ENCODE results near the gene CTNNB1.

DNA sequence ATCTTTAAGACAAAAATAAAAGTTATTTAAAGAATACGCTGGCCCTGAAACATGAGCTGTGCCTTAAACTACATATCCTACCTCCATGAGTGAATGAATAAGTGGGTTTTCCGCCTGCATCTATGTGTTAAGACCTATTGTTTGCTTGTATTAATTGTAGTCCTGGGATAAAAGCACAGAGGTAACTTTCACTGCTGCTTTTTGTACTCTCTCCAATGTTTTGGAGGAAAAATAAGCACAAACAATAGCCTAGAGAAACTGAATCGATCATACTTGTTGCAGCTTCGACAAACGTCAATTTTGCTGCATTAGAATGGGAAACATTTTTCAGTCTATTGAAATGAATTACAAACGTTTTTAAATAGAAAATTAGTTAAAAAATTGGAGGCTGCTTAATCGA lies 1.3 kb upstream of the CTNNB1 start:
- TF ChIP-seq FOXA1 (IDR thresholded peaks at IDR 0.05) (no peak), CTCF (IDR thresholded peaks at IDR 0.05; ENCODE audit: low read depth, low read length, missing input control) (no peak), TAF1 (conservative IDR thresholded peaks at IDR 0.05) (no peak), REST (IDR thresholded peaks at IDR 0.05) (no peak), NR2F2 (IDR thresholded peaks at IDR 0.05) (no peak), RAD21 (IDR thresholded peaks at IDR 0.05) (no peak), GABPA (IDR thresholded peaks at IDR 0.05 in 1 of 2, conservative IDR thresholded peaks at IDR 0.05 in 1 of 2) (no peak), HNF4G (IDR thresholded peaks at IDR 0.05) (no peak), MAX (IDR thresholded peaks at IDR 0.05) (no peak), JUND (IDR thresholded peaks at IDR 0.05) (no peak), YY1 (IDR thresholded peaks at IDR 0.05) (no peak)
